ENCODE results near the gene CAMTA1. TPM values are rescaled to one million over a fixed set of nuclear protein-coding genes. Genes with fewer than 3 reads are reported as not detected.

CAMTA1 gene
- total RNA-seq, 4 donors from 2014 or later: 86.3 to 170 (median 132) TPM

GRCh38 chr1:6922096-6922931 lies 137.1 kb downstream of the CAMTA1 start:
- peak overlapping the region in 2 of 4 donors; percentile 3 to 42 for H3K27ac ChIP-seq
- peak; percentile 49 for TF ChIP-seq POLR2AphosphoS5 (IDR thresholded peaks at IDR 0.05)
- TF ChIP-seq EP300 (IDR thresholded peaks at IDR 0.05): no peak
- H3K36me3 ChIP-seq: no peaks in the 10 kb centered on the region
- peaks cover 11% of the 10 kb centered on the region for H3K27me3 ChIP-seq
- WGBS, 2 donors (ENCODE audit: low coverage in 1 of 2): 15 to 20% methylated on average over 1 to 8 of the region's 8 CpGs
- no peaks in the 10 kb centered on the region for H3K9me3 ChIP-seq
- peaks cover 0 to 34% (median 0%) of the 10 kb centered on the region in 3 donors for H3K4me1 ChIP-seq
- peak; percentile 76 for ATAC-seq
- H3K4me3 ChIP-seq: no peak overlapping the region

- 77 to 88% methylated on average over 3 to 5 of the region's 5 CpGs for WGBS, 2 donors (ENCODE audit: low coverage in 1 of 2)
- ATAC-seq: no peak
- Histone ChIP-seq H3K4me3 (no peak overlapping the region), H3K4me1 (peaks cover 0 to 34% (median 0%) of the 10 kb centered on the region in 3 donors), H3K27ac (peak overlapping the region in 1 of 4 donors; percentile 14), H3K27me3 (peaks cover 4% of the 10 kb centered on the region), H3K36me3 (no peaks in the 10 kb centered on the region), H3K9me3 (no peaks in the 10 kb centered on the region)
- TF ChIP-seq POLR2A (IDR thresholded peaks at IDR 0.05) (no peak), CTCF (IDR thresholded peaks at IDR 0.05) (no peak), POLR2AphosphoS5 (IDR thresholded peaks at IDR 0.05) (no peak), EP300 (IDR thresholded peaks at IDR 0.05) (no peak)
Observed at GRCh38 chr1:6923012-6923411, 137.8 kb downstream of the CAMTA1 start.

- no peaks in the 10 kb centered on the region for H3K9me3 ChIP-seq
- TF ChIP-seq POLR2AphosphoS5 (IDR thresholded peaks at IDR 0.05) (no peak), POLR2A (IDR thresholded peaks at IDR 0.05) (no peak), CTCF (IDR thresholded peaks at IDR 0.05) (no peak), EP300 (IDR thresholded peaks at IDR 0.05) (no peak)
- no peak overlapping the region for H3K4me3 ChIP-seq
- H3K4me1 ChIP-seq: peaks cover 0 to 34% (median 0%) of the 10 kb centered on the region in 3 donors
- H3K36me3 ChIP-seq: no peaks in the 10 kb centered on the region
- no peak for ATAC-seq
- WGBS, 2 donors (ENCODE audit: low coverage in 1 of 2): 96 to 100% methylated on average over 2 to 5 of the region's 6 CpGs
- H3K27me3 ChIP-seq: peaks cover 4% of the 10 kb centered on the region
- H3K27ac ChIP-seq: peak overlapping the region in 1 of 4 donors; percentile 14
Observed at GRCh38 chr1:6923416-6923815, 138.2 kb downstream of the CAMTA1 start.

GRCh38 chr1:6923955-6924881 lies 139.0 kb downstream of the CAMTA1 start:
- H3K4me3 ChIP-seq: no peak overlapping the region
- H3K27me3 ChIP-seq: peaks cover 5% of the 10 kb centered on the region
- 53 to 73% methylated on average over 11 to 12 of the region's 18 CpGs for WGBS, 2 donors (ENCODE audit: low coverage in 1 of 2)
- no peaks in the 10 kb centered on the region for H3K9me3 ChIP-seq
- no peak for ATAC-seq
- H3K4me1 ChIP-seq: peaks cover 0 to 34% (median 0%) of the 10 kb centered on the region in 3 donors
- no peak for TF ChIP-seq CTCF (IDR thresholded peaks at IDR 0.05)
- no peak overlapping the region for H3K27ac ChIP-seq
- H3K36me3 ChIP-seq: no peaks in the 10 kb centered on the region

- ATAC-seq: no peak
Observed at GRCh38 chr1:6924891-6925290, 139.6 kb downstream of the CAMTA1 start.

More at GRCh38 chr1:6924891-6925290, 139.6 kb downstream of the CAMTA1 start:
- no peak for TF ChIP-seq POLR2A (IDR thresholded peaks at IDR 0.05)
- TF ChIP-seq CTCF (IDR thresholded peaks at IDR 0.05): no peak
- TF ChIP-seq POLR2AphosphoS5 (IDR thresholded peaks at IDR 0.05): no peak
- no peak for TF ChIP-seq EP300 (IDR thresholded peaks at IDR 0.05)
- WGBS, 2 donors (ENCODE audit: low coverage in 1 of 2): 100% methylated on average over 1 of the region's 4 CpGs; no CpG with 5 or more reads in 1 of the 2 donors
- Histone ChIP-seq H3K36me3 (no peaks in the 10 kb centered on the region), H3K9me3 (no peaks in the 10 kb centered on the region), H3K27me3 (peaks cover 10% of the 10 kb centered on the region), H3K27ac (peak overlapping the region in 1 of 4 donors; percentile 24), H3K4me3 (no peak overlapping the region), H3K4me1 (peaks cover 0 to 34% (median 0%) of the 10 kb centered on the region in 3 donors)
